Hematopoietic multipotent progenitor cell treated with erythropoietin and hydrocortisone succinate and interleukin-3 and kit ligand, for 15 days (in vitro differentiated cells): ENCODE data around the gene C10orf95.
"Not testable (repeated sequence)": the region's sequence is repeated elsewhere in the genome, so short reads cannot be mapped to it uniquely, and the experiment has no call there.

Experiments used
- DNase-seq: peaks from one replicate; pipeline ENCODE4 v3.0.0-alpha.2; 2015; ENCODE audit warnings: low spot score

Gene C10orf95

GRCh38 chr10:102465466-102465865, 14.1 kb upstream of the C10orf95 start:
- DNase-seq: no peak

- no peak for DNase-seq
These were observed 12.6 kb upstream of the C10orf95 start for GRCh38 chr10:102463983-102464382.

GRCh38 chr10:102462512-102463054, 11.2 kb upstream of the C10orf95 start:
- no peak for DNase-seq

GRCh38 chr10:102461187-102462054, 10.1 kb upstream of the C10orf95 start:
- DNase-seq: peak; percentile 91

GRCh38 chr10:102460836-102461186, 9.5 kb upstream of the C10orf95 start:
- no peak for DNase-seq

- no peak for DNase-seq
These were observed 7.3 kb upstream of the C10orf95 start for GRCh38 chr10:102458656-102459055.

GRCh38 chr10:102457591-102458150, 6.3 kb upstream of the C10orf95 start:
- no peak for DNase-seq

- DNase-seq: no peak
These were observed 4.6 kb upstream of the C10orf95 start for GRCh38 chr10:102455893-102456471.

- DNase-seq: not testable (repeated sequence)
These were observed 3.5 kb upstream of the C10orf95 start for GRCh38 chr10:102454662-102455487.

GRCh38 chr10:102453502-102453901, 2.2 kb upstream of the C10orf95 start:
- no peak for DNase-seq

GRCh38 chr10:102452672-102453340, 1.5 kb upstream of the C10orf95 start:
- DNase-seq: peak; percentile 34

- peak; percentile 76 for DNase-seq
These were observed 804 bp downstream of the C10orf95 start for GRCh38 chr10:102450374-102451104.

GRCh38 chr10:102450124-102450373, 1.3 kb downstream of the C10orf95 start:
- DNase-seq: no peak

- DNase-seq: peak; percentile 82
These were observed 1.8 kb downstream of the C10orf95 start for GRCh38 chr10:102449321-102450123.

GRCh38 chr10:102444851-102445250, 6.5 kb downstream of the C10orf95 start:
- DNase-seq: no peak

GRCh38 chr10:102438374-102438773, 13.0 kb downstream of the C10orf95 start:
- DNase-seq: no peak

- DNase-seq: no peak
These were observed 13.8 kb downstream of the C10orf95 start for GRCh38 chr10:102437515-102437914.

GRCh38 chr10:102436312-102436711, 15.0 kb downstream of the C10orf95 start:
- no peak for DNase-seq

- no peak for DNase-seq
These were observed 15.7 kb downstream of the C10orf95 start for GRCh38 chr10:102435529-102436233.

- no peak for DNase-seq
These were observed 16.2 kb downstream of the C10orf95 start for GRCh38 chr10:102435133-102435497.
